Lung microvascular endothelial cell (primary cell): ENCODE measurements around the gene ZDHHC8. TPM values are rescaled to one million over a fixed set of nuclear protein-coding genes. Genes with fewer than 3 reads are reported as not detected.

Source experiments
- DNase-seq, 2 donors: peaks; one replicate each; pipeline versions ENCODE4 v3.0.0 to v3.0.0-alpha.2; 2010; ENCODE audit warnings: low read depth in 2 of 2
- total RNA-seq: library from RNA; depleted of rRNA; stranded (reverse); fragments of >200 nt; gene quantifications from 2 replicates; pipeline ENCODE4 v1.2.1, GENCODE V29; 2014

ZDHHC8 gene
- total RNA-seq, 1 donor from 2014 or later = 4.2 TPM

DNA sequence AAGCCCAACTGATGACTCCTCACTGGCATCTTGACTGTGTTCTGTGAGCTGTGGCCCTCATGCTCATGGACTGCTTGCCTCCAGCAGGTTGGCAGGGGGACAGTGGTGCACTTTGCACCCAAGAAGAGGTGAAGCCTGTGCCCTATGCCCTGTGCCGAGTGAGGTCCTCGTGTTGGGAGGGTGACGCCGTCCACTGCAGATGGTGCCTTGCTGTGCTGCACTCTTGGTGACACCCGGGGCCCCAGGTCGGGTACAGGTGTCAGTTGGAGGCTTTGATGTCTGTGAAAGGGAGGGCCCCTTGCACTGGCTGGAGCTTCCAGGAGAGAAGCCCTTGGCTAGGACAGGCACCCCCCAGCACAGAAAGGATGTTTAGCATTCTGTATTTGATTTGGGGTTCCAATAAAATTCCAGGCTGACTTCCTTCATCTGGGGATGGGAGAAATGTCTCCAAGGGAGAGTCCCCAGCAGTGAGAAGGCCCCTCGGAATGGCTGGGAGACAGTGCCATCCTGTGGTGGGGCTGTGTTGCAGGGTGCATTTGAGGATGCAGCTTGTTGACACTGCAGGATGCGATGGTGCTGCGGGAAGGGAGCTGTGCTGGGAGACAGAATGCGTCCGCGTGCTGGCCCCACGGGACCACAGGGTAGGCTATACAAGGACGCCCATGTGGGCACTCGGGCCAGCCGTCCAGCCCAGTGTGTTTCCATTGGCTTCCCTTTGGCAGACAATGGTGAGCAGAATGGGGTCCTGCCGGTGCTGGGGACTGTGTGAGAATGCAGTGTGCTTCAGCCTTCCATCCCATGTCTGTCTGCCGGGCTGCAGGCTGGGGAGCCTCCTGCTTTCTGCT, 2.5 kb upstream of the ZDHHC8 start:
- peak; percentile 53 to 66 for DNase-seq

DNA sequence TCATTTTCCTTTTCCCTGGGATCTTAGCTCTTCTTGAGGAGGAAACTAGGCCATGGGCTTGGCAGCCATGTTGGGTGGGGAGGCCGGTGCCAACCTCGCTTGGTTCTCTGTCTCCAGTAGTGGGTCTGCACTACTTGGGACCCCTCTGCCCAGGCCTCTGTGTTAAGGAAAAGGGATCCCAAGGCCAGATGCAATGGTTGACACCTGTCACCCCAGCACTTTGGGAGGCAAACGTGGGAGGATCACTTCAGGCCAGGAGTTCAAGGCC, 1.9 kb upstream of the ZDHHC8 start:
- DNase-seq = no peak

DNA sequence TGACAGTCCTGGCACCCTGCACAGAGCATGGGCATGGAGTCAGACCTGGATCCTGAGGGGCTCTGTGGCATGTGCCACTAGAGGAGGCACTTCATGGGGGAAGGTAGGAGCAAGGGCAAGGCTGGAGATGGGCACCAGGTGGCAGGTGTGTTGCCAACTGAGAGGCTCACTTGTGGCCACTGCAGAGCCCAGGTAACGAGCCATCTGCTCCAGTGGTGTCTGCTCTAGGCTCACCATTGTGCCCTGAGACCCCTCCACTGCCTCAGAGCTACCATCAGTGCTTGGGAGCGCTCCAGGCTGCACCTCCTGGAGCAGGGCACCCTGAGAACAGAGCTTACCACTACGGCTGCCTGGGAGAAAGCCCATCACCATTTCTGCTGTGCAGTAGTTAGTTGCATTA, 1.3 kb upstream of the ZDHHC8 start:
- no peak for DNase-seq

DNA sequence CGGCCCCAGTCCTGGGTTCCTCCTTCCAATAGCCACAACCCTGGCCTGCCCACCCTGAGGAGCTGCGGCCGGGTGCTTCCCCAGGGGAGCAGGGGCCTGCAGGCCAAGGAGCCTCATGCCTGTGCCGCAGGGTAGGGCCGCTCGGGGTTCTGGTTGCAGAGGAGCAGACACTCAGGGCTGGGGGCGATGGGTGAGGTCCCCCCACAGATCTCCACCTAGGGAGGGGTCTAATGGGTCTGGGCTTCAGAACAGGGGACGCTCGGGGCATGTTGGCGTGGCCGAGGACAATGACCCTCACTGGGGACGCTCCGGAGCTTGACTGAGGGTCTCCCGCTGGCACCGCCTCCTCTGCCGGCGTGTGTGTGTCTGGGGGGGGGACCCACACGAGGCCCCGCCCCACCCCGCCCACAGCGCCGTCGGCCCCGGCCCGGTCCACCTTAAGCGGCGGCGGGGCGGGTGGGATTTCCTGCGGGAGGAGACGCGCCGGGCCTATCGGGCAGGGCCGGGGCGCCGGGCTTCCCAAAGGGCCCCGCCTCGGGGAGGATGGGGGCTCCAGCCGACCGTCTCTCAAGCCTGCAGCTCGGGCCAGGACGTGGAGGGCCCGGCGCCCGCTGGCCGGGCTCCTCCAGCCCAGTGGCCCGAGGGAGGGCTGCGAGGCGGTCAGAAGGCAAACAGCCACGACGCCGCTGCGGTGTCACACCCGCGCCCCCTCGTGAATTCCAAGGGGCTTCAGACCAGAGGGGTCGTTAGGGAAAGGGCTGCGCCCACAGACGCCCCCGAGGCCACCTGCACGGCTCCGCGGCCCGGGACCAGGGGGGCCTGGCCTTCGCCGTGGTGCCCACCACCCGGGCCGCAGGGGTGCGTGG, 640 bp upstream of the ZDHHC8 start:
- peak; percentile 79 to 88 for DNase-seq

DNA sequence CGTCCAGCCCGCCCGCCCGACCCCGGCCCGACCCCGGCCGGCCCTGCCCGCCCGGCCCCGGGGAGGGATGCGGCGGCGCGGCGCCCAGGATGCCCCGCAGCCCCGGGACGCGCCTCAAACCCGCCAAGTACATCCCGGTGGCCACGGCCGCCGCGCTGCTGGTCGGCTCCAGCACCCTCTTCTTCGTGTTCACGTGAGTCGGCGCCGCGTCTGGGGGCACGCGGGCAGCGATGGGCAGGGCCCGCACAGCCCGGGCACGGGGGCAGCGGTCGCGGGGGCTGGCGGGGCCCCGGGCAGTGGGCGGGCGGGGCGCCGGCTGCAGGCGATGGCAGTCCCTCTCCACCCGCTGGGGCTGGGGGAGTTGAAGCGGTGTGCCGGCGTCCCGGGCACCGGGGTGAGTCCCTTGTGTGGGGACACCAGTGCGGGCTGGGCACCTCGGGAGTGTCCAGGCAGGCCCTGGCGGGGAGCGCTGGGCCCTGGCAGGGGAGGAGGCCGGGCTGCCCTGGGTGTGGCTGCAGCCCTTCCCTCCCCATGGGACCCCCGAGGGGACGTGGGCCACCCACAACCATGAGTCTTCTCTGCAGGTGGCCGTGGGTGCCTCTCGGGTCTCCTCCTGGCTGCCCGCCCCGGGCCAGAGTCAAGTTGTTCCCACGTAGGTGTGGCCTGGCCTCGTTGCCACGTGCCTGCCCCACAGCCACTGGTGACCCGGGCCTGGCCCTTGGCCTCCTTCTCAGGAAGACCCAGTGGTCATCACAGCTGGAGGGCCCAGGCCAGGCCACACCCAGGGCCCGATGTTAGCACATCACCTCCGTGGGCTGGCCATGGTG, 468 bp downstream of the ZDHHC8 start:
- peak; percentile 25 to 32 for DNase-seq

DNA sequence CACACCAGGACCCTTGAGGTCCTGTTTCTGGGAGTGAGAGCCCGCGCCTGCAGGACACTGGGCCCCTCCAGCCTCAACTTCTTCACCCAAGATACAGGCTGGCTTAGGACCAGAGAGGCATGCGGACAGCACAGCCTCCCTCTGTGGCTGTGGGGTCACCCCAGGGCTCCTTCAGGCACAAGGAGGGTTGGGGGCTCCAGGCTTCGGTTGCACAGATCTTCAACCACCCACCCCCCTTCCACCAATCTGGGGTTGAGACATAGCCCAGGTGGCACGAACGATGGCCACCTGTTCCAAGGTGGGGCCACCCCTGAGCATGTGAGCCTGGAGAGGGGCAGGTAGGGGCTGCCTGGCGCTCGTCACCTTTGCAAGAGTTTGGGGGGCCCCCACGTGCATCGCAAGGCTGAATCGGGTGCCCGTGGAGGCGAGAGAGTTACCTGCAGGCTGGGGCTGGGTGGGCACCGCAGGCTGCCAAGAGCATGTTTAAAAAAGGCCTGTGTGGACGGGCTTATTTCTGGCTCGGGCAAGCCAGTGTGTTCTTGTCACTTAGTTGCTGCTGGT, 1.2 kb downstream of the ZDHHC8 start:
- DNase-seq = no peak

DNA sequence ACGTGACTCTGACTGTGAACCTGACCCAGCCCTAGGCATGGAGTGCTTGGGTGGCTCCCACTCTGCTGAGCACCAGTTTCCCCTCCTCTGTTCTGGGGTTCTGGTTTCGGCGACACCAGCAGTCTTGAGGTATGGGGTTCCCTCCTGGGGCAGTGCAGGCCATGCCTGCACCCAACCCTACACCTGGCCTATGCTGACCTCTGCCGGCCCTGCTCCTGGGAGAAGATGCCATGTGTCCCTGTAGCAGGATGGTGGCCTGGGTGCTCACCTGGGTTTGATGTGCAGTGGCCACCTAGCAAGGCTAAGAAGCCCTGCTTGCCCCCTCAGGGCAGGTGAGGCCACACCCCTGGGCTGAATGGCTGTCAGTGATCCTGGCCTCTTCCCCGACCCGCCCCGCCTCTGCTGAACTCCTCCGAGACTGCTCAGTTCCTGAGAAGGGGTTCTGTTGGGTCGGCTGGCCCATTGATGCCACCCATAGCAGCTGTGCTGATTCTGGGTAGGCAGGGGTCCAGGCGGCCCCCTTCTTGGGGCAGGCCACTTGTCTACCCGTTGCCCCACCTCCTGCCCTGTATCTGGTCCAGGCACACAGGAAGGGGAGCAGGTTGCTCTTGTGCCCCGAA, 2.4 kb downstream of the ZDHHC8 start:
- DNase-seq = no peak

DNA sequence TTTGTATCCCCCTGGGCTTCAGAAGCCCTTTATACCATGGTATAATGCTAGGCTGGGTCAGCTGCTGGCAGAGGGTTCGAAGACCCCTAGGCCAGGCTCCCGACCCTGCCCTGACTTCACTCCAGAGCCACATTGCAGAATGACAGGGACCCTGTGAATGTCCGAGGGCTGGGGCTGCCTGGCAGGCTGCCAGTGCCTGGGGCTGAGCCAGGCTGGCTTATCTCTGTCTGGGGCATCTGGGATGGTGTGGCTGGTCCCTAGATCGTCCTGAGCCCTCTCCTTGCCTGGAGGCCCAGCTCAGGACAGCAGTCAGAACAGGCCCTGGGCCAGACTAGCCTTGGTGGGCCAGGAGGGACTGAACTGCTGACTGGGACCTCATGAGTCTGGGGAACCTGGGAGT, 3.7 kb downstream of the ZDHHC8 start:
- DNase-seq = no peak

DNA sequence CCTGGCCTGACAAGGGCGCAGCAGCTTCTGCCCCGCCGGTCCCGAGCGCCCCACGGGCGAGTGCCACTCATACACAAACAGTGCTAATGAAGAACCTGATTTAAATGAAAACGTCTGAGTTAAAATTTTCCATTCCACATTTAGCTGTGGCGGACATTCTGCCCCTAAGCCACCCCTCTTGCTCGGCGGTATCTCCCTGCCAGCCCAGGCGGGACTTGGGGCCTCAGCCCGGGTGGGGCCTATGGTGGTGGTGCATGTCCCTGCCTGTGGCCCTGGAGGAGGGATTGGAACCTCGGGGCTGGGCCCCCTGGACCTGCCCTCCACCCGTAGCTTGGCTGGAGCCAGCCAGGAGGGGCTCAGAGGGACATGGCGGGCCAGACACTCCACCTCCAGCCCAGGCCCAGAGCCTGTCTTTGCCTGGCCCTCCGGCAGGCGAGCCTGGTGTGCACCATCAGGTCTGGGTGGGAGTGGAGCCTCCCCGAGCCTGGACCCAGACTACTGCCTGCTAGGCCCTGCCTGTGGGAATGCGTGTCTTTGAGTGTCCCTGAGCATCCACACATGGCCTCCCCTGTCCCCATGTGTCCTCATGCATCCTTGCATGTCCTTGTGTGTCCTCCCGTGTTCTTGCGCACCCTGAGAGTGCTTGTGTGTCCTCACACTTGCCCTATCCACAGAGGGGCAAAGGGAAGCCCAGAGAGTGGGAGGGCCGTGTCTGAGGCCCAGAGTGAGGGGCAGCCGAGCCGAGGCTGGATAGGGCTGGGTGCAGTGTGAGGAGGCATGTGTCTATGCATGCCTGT, 4.4 kb downstream of the ZDHHC8 start:
- no peak for DNase-seq

DNA sequence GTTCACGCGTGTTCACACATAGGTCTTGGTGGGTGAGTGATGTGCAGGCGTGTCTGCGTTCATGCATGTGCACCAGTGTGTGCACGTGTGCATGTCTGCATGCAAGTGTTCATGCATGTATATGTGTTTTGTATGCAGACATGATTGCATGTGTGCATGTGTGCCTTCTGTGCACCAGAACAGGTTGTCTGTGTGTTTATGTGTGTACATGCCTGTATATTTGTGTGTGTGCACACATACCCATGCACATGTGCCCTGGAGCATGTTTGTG, 4.9 kb downstream of the ZDHHC8 start:
- no peak for DNase-seq

DNA sequence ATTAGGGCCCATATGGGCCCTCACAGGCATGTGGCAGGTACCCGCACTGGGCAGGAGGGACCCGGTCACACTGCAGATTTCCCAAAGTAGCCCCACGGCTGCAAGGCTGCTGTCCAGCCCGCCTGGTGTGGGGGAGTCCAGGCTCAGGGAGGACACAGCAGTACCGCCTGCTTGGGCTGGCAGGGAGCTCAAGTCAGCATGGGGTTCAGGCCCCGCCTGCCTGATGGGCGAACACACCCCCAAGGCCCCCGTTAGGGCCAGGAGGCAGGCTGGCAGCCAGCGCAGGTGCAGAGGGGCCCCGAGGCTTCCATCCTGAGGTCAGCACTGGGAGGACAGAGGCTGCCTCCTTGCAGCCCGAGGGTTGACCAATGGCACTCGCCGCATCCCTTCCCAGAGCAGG, 5.5 kb downstream of the ZDHHC8 start:
- no peak for DNase-seq

DNA sequence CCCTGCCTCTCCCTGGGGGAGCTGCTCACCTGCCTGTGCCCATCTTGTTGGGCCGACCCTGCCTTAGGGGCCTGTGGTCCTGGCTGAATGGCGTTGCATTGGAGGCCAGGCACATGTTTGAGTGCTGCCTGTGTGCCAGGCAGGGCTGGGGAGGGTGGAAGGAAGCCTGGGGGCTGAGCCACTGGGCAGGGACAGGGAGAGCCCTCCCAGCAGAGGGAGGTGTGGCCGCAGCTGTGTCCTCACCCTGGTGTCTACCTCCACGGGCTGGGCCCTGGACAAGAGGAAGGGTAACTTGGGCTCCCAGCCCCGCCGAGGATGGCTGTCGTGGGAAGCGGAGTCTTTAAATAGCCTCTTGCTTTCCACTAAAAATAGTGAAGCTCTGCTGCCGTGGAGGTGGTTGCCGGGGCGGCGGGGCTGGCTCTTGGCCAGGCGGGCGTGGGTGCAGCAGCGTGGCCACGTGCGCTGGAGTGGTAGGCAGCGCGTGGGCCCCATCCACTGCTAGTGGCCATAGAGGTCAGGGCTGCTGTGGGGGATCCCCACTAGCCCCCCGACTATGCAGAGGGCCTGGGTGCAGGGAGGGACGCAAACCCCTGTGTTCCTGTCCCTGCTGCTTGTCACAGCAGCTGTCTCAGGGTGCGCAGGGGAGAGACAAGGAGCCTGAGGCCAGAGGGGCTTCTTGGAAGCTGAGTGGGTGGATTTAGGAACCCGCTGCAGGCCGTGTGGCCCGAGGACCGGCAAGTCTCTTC, 6.2 kb downstream of the ZDHHC8 start:
- DNase-seq = peak in 1 of 2 donors; percentile 31

DNA sequence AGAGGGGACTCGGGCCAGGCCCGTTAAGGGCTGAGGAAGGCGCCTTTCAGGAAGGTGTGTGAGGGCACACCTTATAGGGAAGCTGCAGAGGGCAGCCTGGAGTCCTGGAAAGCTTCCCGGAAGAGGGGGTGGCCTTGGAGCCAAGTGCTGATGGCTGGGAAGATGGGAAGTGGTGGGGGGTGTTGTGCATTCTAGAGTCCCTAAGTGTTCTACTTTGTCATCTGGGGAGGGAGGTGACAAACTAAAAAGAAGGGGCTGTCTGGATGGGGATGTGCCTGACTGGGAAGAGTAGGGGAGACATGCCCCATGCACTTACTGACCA, 6.8 kb downstream of the ZDHHC8 start:
- no peak for DNase-seq

DNA sequence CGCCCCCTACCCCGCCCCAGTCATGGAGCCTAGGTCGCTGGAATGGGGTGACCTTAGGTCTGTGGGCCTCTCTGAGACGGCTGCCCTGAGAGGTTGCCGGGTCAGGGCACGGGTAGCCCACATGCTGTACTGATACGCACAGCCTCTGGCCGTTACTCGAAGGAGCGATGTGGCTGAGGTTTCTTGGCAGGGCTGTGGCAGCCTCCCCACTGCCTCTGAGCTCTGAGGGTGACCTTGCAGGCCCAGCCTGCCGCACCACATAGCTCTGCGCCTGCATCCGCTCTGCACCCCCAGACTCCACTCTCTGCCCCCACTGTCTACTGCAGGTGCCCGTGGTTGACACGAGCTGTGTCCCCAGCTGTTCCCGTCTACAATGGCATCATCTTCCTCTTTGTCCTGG, 7.3 kb downstream of the ZDHHC8 start:
- no peak for DNase-seq

DNA sequence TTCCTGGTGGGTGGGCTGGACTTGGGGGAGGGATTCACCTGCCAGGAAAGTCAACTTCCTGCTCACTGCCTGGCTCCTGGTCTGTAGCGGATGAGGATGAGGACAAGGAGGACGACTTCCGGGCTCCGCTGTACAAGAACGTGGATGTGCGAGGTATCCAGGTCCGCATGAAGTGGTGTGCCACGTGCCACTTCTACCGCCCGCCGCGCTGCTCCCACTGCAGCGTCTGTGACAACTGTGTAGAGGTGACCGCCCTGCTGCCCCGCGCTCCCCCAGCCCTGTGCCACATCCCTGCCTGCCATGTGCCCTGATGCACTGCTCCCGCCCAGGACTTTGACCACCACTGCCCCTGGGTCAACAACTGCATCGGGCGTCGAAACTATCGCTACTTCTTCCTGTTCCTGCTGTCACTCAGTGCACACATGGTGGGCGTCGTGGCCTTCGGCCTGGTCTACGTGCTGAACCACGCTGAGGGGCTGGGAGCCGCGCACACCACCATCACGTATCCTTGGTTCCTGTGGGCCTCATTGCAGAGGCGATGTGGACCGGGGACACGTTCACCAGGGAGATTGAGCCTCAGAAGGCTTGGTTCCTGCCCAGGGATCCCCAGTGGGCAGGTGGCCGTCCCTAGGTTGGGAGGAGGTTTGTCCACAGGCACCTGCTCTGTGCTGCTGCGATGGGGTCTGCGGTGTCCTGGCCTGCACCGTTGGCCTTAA, 7.9 kb downstream of the ZDHHC8 start:
- DNase-seq = no peak

DNA sequence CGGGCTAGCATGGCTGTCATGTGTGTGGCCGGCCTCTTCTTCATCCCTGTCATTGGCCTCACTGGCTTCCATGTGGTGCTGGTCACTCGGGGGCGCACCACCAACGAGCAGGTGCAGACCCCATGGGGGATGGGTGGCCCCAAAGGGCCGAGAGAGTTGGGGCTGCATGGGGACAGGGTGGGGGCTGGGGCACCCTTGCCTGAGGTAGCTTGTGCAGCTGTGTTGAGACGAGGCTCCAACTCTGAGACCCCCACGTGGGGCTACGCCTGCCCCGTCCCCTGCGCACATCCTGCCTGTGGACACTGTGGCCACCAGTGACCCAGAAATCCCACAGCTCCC, 8.5 kb downstream of the ZDHHC8 start:
- no peak for DNase-seq

DNA sequence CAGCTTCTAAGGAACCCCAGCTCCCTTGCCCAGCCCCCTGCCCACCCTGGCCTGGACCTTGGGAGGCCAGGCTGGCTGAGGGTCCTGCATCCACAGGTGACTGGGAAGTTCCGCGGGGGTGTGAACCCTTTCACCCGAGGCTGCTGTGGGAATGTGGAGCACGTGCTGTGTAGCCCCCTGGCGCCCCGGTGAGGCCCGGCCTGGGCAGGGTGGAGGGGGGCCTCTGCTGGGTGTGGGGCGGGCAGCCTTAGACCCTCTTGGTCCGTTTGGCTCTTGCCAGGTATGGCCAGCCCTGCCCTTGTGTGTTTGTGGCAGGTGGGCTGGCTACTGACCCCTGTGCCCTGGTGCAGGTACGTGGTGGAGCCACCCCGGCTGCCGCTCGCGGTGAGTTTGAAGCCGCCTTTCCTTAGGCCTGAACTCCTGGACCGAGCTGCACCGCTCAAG, 8.9 kb downstream of the ZDHHC8 start:
- DNase-seq = no peak

DNA sequence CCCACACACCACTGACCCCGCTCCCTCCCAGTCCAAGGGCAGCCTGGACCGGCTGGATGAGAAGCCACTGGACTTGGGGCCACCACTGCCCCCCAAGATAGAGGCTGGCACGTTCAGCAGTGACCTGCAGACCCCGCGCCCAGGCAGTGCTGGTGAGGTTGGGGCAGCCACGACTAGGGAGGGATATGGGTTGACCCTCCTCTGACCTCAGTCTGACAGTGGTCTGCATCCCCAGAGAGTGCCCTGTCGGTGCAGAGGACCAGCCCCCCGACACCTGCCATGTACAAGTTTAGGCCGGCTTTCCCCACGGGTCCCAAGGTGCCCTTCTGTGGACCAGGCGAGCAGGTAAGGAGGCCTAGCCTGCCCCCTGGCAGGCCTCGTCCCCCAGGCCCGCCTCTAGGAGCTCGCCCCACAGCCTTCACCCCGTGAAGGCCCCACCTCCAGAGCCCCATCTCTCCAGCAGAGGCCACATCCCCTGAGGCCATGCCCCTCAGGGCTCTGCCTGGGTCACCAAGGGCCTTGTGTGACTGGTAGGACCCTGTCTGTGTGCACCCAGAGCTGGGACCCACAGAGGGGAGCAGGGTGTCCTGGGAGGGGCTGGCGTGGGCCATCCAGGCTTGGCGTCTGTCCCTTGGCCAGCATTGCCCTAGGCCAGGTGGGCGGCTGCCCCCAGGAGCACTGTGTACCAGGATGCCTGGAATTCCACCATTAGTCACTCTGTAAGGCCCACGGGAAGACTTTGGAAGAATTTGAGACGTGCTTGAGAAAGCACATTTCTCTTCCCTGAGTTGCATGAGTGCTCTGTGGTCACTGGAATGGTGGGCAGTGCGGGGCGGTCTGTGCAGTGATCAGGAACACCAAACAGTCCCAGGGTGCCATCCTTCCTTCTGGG, 9.8 kb downstream of the ZDHHC8 start:
- no peak for DNase-seq
